HG02981 (cell line): ENCODE results near the gene TPRX2.
"Not testable (repeated sequence)": the region's sequence is repeated elsewhere in the genome, so short reads cannot be mapped to it uniquely, and the experiment has no call there.

ENCODE experiments used
- ATAC-seq: cut with Tn5 transposase; IDR thresholded peaks from one replicate; pipeline ENCODE4 v1.9.1; 2021; ENCODE audit warnings: mild to moderate bottlenecking, moderate library complexity; ENCODE audit not compliant: unreplicated experiment

Gene TPRX2

GRCh38 chr19:47860602-47861297, 1.7 kb downstream of the TPRX2 start:
- ATAC-seq, result no peak

GRCh38 chr19:47861630-47862029, 2.6 kb downstream of the TPRX2 start:
- ATAC-seq, result no peak

- no peak for ATAC-seq
Measured at GRCh38 chr19:47863514-47863936, 4.5 kb downstream of the TPRX2 start.

GRCh38 chr19:47865166-47865565, 6.1 kb downstream of the TPRX2 start:
- ATAC-seq, result no peak

- no peak for ATAC-seq
Measured at GRCh38 chr19:47878906-47879305, 19.9 kb downstream of the TPRX2 start.

- not testable (repeated sequence) for ATAC-seq
Measured at GRCh38 chr19:47879385-47879784, 20.4 kb downstream of the TPRX2 start.

GRCh38 chr19:47881757-47882156, 22.7 kb downstream of the TPRX2 start:
- no peak for ATAC-seq

GRCh38 chr19:47882890-47883289, 23.9 kb downstream of the TPRX2 start:
- no peak for ATAC-seq

GRCh38 chr19:47885067-47885463, 26.0 kb downstream of the TPRX2 start:
- ATAC-seq, result no peak

- no peak for ATAC-seq
Measured at GRCh38 chr19:47886010-47886559, 27.1 kb downstream of the TPRX2 start, which contains the start of gene SULT2A1. TSS of gene SULT2A1 (minus strand) at chr19:47886315. CDS start at chr19:47886257, 58 bp downstream.

GRCh38 chr19:47890865-47891621, 32.0 kb downstream of the TPRX2 start:
- ATAC-seq, result no peak

GRCh38 chr19:47891622-47891922, 32.5 kb downstream of the TPRX2 start:
- ATAC-seq, result no peak

- no peak for ATAC-seq
Measured at GRCh38 chr19:47891923-47892666, 33.1 kb downstream of the TPRX2 start.

- ATAC-seq, result no peak
Measured at GRCh38 chr19:47895165-47895782, 36.2 kb downstream of the TPRX2 start.

- no peak for ATAC-seq
Measured at GRCh38 chr19:47896019-47896418, 37.0 kb downstream of the TPRX2 start.

GRCh38 chr19:47896773-47897172, 37.7 kb downstream of the TPRX2 start:
- ATAC-seq, result no peak

GRCh38 chr19:47897861-47898260, 38.8 kb downstream of the TPRX2 start:
- ATAC-seq, result no peak

GRCh38 chr19:47899335-47899734, 40.3 kb downstream of the TPRX2 start:
- ATAC-seq, result no peak

- no peak for ATAC-seq
Measured at GRCh38 chr19:47901370-47901769, 42.3 kb downstream of the TPRX2 start.

- ATAC-seq, result not testable (repeated sequence)
Measured at GRCh38 chr19:47909350-47909749, 50.3 kb downstream of the TPRX2 start.

GRCh38 chr19:47910191-47910590, 51.2 kb downstream of the TPRX2 start:
- not testable (repeated sequence) for ATAC-seq
